HG03103 (cell line): Measurements from ENCODE around the gene PTPRM.
"Not testable (repeated sequence)": the region's sequence is repeated elsewhere in the genome, so short reads cannot be mapped to it uniquely, and the experiment has no call there.

Experiments
- ATAC-seq: cut with Tn5 transposase; IDR thresholded peaks from one replicate; pipeline ENCODE4 v1.9.1; 2021; ENCODE audit warnings: low read depth; ENCODE audit not compliant: unreplicated experiment

Gene PTPRM

DNA sequence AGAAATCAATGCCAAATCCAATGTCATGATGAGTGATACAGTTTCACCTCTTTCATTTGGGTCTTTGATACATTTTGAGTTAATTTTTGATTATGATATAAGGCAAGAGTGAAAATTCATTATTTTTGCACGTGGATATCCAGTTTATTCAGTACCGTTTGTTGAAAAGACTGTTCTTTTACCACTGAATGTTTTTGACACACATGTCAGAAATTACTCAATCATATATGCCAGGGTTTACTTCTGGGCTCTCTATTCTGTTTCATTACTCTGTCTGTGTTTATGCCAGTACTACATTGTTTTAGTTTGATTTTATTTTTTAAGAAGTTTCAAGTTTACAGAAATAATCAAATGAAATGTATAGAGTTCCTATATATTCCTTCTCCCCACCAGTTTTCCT lies 154.4 kb downstream of the PTPRM start:
- no peak for ATAC-seq

DNA sequence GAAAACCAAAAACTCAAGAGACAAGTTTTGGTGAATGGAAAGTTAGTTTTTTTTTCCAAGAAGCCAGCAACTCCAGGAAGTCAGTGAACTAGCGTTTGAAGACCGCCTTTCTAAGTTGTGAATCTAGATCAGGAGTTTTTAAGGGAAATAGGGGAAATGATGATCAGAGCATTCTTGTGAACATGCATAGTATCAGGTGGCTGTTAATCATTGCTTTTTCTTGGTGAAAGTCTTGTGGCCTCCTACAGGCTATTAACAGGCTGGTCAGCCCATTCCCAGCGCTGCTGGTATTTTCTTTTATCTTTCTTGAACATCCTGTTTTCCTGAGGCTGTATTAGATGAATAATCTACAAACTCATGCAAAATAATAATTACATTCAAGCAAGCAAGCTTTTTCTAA lies 155.8 kb downstream of the PTPRM start:
- no peak for ATAC-seq

DNA sequence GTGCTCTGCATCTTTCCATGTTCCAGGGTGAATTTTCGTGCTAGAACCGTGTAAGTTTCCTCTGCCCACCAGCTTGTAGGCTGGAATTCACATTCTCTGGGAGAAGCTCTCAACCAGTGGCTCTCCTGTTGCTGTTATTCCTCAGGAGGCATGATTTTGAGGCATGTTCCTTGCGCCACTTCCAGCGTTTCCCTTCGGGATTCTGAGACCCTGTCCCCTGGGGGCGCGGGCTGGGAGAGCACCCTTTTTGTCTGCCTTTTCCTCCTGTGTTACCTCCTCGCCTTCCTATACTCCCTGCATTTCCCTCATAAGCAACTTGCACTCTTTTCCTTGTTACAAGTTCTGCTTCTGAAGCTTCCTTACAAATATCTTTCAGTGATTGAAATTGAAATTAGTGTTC lies 156.4 kb downstream of the PTPRM start:
- ATAC-seq = no peak

DNA sequence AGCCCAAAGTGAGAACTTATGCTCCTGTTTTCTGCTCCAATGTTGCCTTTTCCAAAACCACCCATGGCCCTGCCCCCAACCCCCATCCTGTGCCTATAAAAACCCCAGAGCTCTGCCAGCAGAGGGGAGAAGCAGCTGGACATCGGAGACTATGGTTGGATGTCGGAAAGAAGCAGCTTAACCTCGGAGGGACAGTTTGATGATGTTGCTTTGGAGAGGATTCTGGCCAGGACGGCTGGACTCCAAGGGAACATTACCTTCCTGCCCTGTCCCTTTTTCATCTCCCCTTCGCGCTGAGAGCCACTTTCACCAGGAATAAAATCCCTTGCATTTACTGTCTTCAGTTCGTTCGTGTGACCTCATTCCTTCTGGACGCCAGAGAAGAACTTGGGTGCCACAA lies 158.4 kb downstream of the PTPRM start:
- no peak for ATAC-seq

DNA sequence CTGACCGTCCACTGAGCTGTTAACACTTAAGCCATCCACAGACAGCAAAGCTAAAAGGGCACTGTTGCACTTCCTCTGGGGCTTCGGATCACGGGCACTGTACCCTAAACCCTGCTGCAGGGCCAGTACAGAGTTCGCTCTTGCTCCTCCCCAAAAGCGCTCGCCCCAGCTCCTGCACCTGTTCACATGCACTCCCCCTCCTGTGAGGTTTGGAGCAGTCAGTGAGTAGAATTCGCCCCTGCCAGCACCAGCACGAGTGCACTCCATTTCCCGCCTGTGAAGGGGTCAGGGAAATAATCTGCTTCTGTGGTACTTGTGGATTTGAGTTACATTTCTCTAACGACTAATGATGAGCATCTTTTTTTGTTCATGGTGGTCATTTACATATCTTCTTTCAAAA lies 158.8 kb downstream of the PTPRM start:
- ATAC-seq = no peak

DNA sequence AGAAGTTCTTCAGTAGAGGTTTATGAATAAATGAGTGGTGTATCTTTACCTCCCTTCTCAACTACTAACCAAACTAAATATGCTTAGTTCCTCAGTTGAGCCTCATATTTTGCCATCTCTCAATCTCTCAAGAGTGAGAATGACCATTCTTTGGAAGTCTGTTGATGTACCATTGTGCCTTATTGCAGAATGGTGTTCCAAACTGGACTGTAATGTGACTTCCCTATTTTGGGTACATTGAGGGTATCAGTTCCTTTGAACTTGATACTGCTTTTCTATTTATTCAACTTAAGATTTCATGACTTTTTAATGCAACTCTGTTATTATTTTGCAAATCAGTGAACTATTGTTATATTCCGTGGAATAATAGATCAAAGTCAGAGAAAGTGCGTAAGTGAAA lies 159.4 kb downstream of the PTPRM start:
- no peak for ATAC-seq

DNA sequence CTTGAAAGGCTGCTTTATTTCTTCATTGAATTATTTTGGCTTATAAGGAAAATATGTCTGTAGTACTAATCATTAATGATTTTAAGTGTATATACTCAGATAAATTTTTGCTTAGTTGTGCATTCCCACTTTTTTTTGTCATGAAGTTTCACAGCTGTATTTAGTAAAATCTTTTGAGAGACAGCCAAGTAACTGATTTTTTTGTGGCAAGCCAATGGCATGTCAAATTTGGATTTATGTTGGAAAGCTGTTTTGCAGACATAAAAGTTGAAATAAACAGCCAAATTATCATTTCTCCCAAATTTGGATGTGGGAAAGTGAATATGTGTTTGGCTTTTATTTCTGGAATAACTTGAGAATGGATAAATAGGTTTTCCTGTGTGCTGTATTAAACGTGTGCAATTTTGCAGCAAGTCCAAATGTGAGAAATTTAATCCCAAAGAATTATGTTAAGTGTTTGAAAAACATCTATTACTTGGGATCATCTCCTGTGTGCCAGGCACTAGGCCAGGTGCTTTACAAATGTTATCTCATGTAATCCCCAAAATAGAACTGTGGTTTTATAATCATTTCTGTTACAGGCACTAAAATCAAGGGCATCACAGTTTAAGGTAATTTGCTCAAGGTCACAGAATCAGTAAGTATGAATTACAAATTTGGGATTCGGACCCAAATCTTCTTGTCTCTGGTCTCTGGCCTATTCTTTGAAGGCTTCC lies 160.4 kb downstream of the PTPRM start:
- ATAC-seq = no peak

DNA sequence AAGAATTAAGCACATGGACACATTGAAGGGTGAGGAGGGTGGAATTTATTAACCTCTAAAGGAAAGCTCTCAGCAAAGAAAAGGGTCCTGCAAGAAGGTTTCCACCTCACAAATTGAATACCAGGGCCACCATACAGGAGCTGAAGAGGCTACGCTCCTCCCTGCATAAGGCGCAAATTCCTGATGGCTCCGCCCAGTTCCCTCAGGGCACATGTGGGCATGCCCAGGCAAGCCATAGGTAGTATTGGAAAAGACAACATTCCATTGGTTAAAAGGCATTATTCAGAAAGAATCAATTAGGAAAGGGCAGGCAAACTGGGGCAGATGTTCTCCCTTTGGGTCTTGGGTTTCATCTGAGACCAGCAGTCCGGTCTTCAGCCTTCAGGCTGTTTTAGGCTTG lies 161.2 kb downstream of the PTPRM start:
- no peak for ATAC-seq

DNA sequence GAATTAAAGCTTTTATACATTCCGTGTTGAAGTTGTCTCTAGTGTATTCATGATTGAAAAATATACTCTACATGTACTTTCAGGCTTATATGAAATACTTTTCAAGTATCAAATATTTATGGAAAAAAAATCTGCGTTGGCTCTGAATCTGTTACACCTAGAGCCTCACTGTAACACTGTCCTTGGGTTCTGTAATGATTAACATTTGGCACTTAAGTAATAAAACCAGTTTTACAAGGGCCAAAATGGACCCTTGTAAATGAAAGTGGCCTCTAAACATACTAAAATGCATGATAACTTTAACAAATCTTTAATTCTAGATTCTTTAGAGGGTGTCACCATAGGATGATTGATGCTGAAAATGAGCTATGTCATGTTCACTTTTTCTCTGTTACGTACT lies 162.8 kb downstream of the PTPRM start:
- ATAC-seq = no peak

DNA sequence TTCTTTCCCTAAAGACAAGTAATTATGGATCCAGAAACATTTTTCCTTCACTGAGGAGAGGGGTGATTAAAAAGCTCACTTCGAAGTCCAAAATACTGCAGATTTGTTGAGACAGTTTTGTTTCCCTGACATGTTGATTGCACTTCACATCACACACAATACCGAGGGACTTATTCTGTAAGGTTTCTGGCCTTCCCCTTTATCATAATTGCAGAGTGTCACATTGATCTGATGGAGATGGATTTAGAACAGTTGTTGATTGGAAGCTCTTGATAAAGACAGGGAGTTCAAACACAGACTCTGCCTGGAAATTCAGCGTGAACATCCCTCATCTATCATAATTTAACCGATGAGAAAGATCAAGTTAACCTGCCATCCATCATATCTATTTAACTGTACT lies 163.6 kb downstream of the PTPRM start:
- no peak for ATAC-seq

DNA sequence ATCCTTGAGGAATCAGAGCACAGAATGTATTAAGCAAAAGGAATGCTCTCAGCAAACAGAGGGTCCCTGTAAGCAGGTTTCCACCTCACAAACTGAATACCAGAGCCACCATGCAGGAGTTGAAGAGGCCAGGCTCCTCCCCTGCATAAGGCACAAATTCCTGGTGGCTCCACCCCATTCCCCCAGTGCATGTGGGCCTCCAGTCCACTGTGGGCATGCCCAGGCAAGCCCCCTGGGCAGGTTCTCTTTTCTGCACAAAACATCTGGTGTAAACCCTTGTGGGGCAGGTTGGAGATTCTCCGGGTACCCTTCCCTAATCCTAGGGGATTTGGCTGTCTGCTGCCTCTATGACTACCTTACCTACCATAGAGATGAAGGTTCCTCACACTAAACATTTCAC lies 166.5 kb downstream of the PTPRM start:
- no peak for ATAC-seq

DNA sequence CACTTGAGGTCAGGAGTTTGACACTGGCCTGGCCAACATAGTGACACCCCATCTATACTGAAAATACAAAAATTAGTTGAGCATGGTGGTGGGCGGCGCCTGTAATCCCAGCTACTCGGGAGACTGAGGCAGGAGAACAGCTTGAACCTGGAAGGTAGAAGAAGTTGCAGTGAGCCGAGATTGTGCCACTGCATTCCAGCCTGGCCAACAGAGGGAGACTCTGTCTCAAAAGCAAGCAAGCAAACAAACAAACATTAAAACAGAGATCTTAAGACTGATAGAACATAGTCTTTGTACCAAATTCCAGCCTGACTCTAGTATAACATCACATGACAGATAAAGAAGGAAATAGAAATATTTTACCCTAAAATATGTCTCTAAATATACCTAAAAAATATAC lies 168.1 kb downstream of the PTPRM start:
- no peak for ATAC-seq

DNA sequence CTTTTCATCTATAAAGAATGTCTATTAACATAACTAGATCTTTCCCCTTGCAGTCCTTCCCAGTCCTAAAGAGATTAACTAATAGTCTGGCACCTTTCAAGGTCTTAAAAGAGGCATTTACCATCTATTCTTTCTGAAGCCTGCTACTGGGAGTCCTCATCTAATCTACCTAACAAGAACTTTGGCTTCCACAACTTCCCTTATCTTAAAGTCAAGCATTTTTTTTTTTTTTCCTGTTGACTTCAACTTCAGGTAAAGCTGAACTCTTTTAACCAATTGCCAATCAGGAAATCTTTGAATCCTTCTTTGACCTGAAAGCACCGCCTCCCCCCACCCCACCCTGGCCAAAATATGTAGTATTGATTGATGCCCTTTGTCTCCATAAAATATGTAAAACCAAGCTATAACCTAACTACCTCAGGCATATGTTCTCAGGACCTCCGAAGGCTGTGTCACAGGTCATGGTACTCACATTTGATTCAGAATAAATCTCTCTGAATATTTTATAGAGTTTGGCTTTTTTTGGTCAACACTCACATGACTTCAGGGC lies 168.6 kb downstream of the PTPRM start:
- ATAC-seq = no peak

DNA sequence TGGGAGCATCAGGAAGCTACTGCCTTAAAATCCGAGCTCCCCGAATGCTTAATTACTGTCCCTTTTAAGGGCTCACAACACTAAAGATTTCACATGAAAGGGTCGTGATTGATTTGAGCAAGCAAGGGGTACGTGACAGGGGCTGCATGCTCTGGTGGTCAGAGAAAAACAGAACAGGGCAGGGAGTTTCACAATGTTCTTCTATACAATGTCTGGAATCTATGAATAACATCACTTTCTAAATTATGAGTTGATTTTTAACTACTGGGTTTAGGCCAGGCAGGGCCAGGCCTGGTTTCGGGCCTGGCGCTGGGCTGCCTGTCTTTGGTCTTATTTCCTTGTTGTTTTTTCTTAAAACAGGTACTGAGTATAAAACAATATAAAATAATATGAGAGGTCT lies 169.4 kb downstream of the PTPRM start:
- ATAC-seq = not testable (repeated sequence)

DNA sequence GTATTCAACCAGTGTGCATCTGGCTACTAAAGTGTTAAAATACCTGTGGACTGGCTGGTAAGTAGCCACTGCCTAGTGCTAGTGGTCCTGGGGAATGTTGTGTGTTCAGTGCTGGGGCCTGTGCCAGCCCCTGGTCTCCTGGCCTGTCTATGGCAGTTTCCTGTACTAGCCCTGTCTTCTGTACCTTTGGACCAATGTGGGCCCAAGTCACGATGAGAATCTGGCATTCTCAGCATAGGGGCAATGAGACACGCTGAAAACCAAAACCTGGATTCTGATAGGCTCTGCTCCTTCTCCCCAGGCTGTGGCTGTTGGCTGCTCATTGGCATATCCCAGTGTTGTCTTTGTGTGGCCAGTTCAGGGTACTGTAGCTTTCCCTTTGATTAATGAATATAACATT lies 170.4 kb downstream of the PTPRM start:
- ATAC-seq = no peak

DNA sequence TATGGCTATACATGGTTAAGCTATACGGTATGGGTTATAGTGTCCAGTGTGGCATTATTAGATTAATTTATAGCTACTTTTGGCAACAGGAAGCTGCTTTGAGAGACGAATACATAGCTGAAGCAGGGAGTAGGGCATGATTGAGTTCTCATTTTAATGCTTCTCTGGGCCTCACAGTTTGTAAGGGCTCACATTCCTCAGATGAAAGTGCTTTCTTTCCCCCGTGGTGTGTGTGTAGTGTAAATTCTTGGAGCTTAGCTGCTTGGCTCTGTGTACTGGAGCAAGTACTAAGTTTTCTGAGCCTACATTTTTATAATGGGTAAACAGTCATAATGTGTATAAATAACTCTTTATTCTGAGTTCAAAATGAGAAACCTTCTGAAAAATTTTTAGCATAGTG lies 173.7 kb downstream of the PTPRM start:
- ATAC-seq = no peak

DNA sequence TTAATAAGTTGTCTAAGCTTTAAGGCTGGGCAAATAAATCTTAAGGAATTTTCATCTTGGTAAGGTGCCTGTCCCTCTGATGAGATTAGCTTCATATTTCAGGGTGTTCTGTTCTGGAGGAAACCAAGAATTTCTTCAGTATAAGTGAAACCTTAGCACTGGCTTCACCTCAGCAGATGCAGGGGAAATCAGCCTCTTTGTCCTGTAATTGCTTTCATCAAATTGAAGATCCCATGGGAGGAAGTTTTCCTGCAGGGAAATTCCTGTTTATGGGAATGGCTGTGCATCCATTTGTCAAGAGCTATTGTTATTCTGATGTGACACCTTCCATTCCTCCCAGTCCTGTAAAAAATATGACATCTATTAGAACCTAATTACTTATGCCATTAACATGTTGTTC lies 174.5 kb downstream of the PTPRM start:
- ATAC-seq = no peak

DNA sequence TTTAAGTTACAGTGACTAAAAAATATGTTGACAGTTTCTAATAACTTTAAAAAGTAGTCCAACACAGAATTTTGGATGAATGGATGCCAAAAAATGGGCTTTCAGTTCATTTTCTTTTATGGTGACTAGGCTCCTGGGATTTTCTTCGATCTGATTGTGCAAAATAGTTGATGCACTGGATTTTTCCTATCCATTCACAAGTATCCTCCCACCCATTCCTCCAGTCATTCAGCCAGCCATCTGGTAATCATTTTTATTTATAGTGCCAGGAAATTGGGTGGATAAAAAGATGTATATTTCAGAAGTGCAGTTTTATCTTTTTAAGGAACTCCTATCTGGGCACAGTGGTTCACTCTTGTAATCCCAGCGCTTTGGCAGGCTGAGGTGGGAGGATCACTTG lies 175.1 kb downstream of the PTPRM start:
- ATAC-seq = no peak

DNA sequence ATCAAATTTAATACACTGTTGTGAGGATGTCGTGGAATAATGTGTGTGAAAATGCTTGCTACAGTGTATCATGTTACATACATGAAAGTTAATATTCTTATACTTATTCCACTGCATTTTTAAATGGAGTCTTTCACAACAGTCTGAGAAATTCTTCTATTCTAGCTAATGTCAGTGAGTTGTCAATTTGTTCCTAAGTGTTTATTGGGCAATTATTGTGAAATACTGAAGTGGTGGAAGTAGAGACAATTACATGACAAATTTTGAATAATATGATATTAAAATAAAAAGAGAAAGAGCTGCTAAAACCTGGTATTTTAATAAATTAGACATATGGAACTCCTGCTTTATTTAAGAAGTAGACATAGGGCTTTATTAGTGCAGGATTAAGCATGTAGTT lies 176.1 kb downstream of the PTPRM start:
- ATAC-seq = no peak

DNA sequence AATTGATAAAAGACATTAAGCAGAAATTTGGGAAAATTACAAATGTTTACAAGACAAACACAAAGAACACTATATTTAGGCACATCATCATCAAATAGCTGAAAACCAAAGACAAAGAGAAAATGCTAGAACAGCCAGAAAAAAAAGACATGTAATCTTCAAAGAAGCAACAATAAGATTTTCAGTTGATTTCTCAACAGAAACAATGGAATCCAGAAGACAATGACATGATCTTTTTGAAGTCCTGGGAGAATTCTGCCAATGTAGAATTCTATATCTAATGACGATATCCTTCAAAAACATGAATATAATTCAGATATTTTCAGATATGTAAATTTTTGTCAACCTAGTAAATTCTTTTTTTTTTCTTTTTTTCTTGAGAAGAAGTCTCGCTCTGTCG lies 179.0 kb downstream of the PTPRM start:
- ATAC-seq = no peak

DNA sequence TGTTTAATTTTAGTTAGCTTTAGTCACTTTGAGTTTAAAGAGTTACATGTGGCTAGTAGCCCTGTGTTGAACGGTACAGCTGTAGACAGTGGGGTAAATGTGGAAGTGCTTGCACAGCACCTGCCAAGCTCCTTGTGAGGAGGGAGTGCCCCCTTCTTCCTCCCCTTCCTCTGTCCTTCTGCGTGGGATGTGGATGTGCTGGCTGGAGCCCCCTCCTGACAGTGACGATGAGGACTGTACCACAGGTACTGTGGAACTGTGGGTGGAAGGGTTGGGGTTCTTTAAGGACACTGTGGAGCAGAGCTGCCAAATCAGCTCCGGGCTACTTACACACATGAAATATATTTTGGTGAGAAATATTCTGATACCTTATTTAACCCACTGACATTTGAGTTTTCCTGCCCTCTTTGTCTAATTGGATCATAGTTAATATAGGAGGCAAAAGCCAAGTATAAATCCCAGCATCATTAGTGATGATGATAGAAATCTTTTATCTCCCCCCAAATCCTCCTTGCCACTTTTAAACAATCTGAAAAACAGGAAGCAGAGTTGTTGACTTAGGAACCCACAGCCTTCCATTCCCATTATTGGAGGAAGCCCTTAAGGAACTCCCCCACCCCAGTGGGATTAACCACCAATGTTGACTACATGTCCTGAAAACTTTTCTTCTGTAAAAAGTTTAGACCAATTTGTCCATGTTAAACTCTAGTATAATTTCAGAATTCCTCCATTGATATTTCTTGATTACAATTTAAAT lies 181.3 kb downstream of the PTPRM start:
- no peak for ATAC-seq

DNA sequence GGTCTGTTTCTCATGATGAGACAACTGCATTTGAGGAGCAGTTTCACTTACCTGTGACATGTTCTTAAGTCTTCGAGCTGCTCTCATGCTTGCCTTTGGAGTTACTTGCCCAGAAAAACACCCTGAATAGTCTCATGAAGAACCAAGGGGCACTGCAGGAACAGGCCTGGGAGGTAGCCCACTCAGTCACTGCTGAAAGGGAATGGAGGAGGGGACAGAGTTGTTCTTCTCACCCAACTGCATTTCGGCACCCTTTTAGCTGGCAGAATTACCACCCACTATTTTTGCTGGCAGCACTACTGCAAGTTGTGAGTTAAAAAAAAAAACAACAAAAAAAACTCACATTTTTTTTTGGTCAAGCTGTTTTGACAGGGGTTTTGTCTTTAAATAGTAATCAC lies 181.9 kb downstream of the PTPRM start:
- no peak for ATAC-seq
